ENCODE data around the gene IGSF21. TPM values are rescaled to one million over a fixed set of nuclear protein-coding genes. Genes with fewer than 3 reads are reported as not detected.

Gene IGSF21
- total and polyA plus RNA-seq, 2 of the 4 experiments (the other 2 are of a cell fraction), result not detected

DNA sequence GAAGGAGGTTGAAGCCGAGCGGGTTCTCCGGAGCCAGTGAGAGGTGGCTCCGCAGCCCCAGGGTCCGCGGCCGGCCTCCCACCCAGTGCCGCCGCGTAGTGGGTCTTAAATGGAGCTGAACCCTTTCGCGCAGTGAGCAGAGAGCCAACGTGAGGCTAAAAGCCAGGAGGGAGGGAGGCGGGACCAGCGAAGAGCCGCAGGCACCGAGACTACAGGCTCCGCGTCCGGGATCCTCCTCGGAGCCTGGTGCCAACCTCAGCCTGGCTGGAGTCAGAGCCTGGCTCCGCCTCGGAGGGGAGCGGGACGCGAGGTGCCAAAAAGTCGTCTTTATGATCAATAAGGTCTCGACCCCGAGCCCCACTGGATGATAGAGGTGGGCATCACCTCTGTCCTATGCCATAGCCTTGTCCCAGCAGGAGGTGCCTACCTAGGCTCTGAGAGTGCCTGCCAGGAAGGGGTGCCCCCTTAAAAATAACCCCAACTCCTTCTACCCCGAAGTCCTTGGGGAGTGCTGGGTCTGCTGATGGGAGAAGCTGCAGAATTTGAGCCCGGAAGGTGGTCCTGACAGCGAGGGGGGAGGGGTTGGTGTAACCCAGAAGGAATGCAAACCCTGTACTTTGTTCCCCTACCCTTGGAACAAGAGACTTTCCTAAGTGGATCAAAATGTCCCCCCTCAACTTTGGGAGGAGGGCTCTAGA, 1.6 kb downstream of the IGSF21 start:
- BruUV-seq (replicated peaks), result no TSS peak
- Histone ChIP-seq H3K4me2 (ENCODE audit: low read depth, low read length) (no peak overlapping the region), H2AFZ (replicated peaks; ENCODE audit: low read length, poor library complexity) (no peak overlapping the region), H3K4me3 (ENCODE audit: insufficient read depth, low read depth, low read length) (no peak overlapping the region), H3K9me1 (ENCODE audit: insufficient read depth, low read length) (no peaks in the 10 kb centered on the region), H4K20me1 (ENCODE audit: insufficient read depth, low read length) (no peaks in the 10 kb centered on the region), H3K27ac (ENCODE audit: insufficient read depth, low read length) (no peak overlapping the region), H4K91ac (ENCODE audit: insufficient read depth, low read depth, low read length) (no peak overlapping the region), H2AK9ac (replicated peaks; ENCODE audit: low read depth, low read length, poor library complexity) (no peak overlapping the region), H3K27me3 (ENCODE audit: control insufficient read depth, insufficient read depth, low read length) (peaks cover 49% of the 10 kb centered on the region), H2BK15ac (ENCODE audit: low read depth, low read length) (no peak overlapping the region), H2BK20ac (ENCODE audit: low read depth, low read length) (no peak overlapping the region), H3K79me1 (ENCODE audit: low read depth in 1 of 2, low read length in 2 of 2) (no peaks in the 10 kb centered on the region), H3K4ac (ENCODE audit: low read depth, low read length) (no peak overlapping the region), H3K9ac (ENCODE audit: low read depth, low read length) (no peak overlapping the region), H2AK5ac (ENCODE audit: low read depth, low read length) (no peak overlapping the region), H3K4me1 (ENCODE audit: control insufficient read depth, insufficient read depth, low read length) (no peaks in the 10 kb centered on the region), H3K18ac (ENCODE audit: low read depth, low read length) (no peak overlapping the region), H3K9me3 (ENCODE audit: control insufficient read depth, insufficient read depth, low read length) (no peaks in the 10 kb centered on the region), H3K36me3 (ENCODE audit: control insufficient read depth, insufficient read depth, low read length) (no peaks in the 10 kb centered on the region), H3K56ac (ENCODE audit: extremely low read depth, insufficient read depth, low read length) (no peak overlapping the region), H4K8ac (ENCODE audit: low read depth in 2 of 2, low read length in 2 of 2) (no peak overlapping the region), H3K14ac (replicated peaks; ENCODE audit: low read depth, low read length) (no peak overlapping the region), H2BK120ac (ENCODE audit: low read depth, low read length) (no peak overlapping the region), H2BK5ac (ENCODE audit: low read depth, low read length, poor library complexity, severe bottlenecking) (no peak overlapping the region), H4K5ac (ENCODE audit: low read depth, low read length) (no peak overlapping the region), H3K23ac (ENCODE audit: low read depth, low read length) (no peak overlapping the region)
- ChIA-PET POLR2A (ENCODE audit: unreplicated experiment) (no interaction called here), CTCF (no interaction called here)
- DNase-seq (no peak), ATAC-seq (ENCODE audit: low read depth) (no peak)
- intact Hi-C loops (cut with micrococcal nuclease) (no loop called here), in situ Hi-C loops (cut with MboI; ENCODE audit: low sequenced_read_pairs) (no loop called here), dilution Hi-C loops (cut with HindIII; ENCODE audit: low sequenced_read_pairs, unreplicated experiment) (no loop called here)
- TF ChIP-seq POLR2A (IDR thresholded peaks at IDR 0.05; ENCODE audit: low read depth, low read length) (no peak), CEBPB (IDR thresholded peaks at IDR 0.05; ENCODE audit: low read depth, low read length) (no peak), MXI1 (IDR thresholded peaks at IDR 0.05; ENCODE audit: borderline replicate concordance, low read depth, low read length) (no peak), CTCF (conservative IDR thresholded peaks at IDR 0.05; ENCODE audit: low read depth, low read length) (no peak), CHD1 (IDR thresholded peaks at IDR 0.05; ENCODE audit: low read depth, low read length) (no peak), SMC3 (IDR thresholded peaks at IDR 0.05; ENCODE audit: low read depth, low read length) (no peak), ELK1 (IDR thresholded peaks at IDR 0.05; ENCODE audit: borderline replicate concordance, low read depth, low read length) (no peak), RCOR1 (IDR thresholded peaks at IDR 0.05; ENCODE audit: insufficient replicate concordance, low read length) (no peak), NFE2L2 (IDR thresholded peaks at IDR 0.05; ENCODE audit: low read depth, low read length) (no peak), FOS (IDR thresholded peaks at IDR 0.05; ENCODE audit: low read depth, low read length) (no peak), RAD21 (IDR thresholded peaks at IDR 0.05; ENCODE audit: low read length) (no peak), USF2 (IDR thresholded peaks at IDR 0.05; ENCODE audit: low read depth, low read length) (no peak)
- 4% methylated on average over 13 of the region's 32 CpGs; no CpG with 5 or more reads in 1 of the 2 experiments for WGBS, 2 experiments (ENCODE audit: extremely low coverage in 2 of 2, insufficient read length in 1 of 2)

Measured in IMR-90 (cell line).